GM23338 (cell line): ENCODE results near the gene SEMA4A. TPM values are rescaled to one million over a fixed set of nuclear protein-coding genes. Genes with fewer than 3 reads are reported as not detected.
A peak's percentile ranks its signal among the peaks of the same experiment; 100 is the strongest.
"Not testable (repeated sequence)": the region's sequence is repeated elsewhere in the genome, so short reads cannot be mapped to it uniquely, and the experiment has no call there.

Experiments
- ATAC-seq: fragments of 200-7000 bp; cut with Tn5 transposase; 3 replicates; pipeline ENCODE4 v1.9.1; 2020
- DNase-seq: peaks from one replicate; pipeline ENCODE4 v3.0.0-alpha.2; 2015; ENCODE audit warnings: low spot score
- H2AFZ ChIP-seq: fragments of 200-600 bp; sonication (generic); 2 replicates; pipeline ENCODE4 v1.8.0; 2016; ENCODE audit warnings: antibody characterized with exemption, mild to moderate bottlenecking, moderate library complexity
- H3F3A ChIP-seq: fragments of 200-600 bp; sonication (generic); replicated peaks from 2 replicates; pipeline ENCODE4 v1.8.0; 2017; ENCODE audit warnings: antibody characterized with exemption, mixed run types, low read depth
- H3K27ac ChIP-seq: fragments of 200-600 bp; sonication (generic); 2 replicates; pipeline ENCODE4 v1.6.1; 2016; ENCODE audit warnings: low read depth
- H3K27me3 ChIP-seq: fragments of 200-600 bp; sonication (generic); 2 replicates; pipeline ENCODE4 v1.8.0; 2016; ENCODE audit warnings: mild to moderate bottlenecking, mixed run types, moderate library complexity; ENCODE audit not compliant: insufficient read depth
- H3K36me3 ChIP-seq: fragments of 200-600 bp; sonication (generic); 2 replicates; pipeline ENCODE4 v1.8.0; 2016; ENCODE audit warnings: mild to moderate bottlenecking; ENCODE audit not compliant: insufficient read depth
- H3K4me1 ChIP-seq: fragments of 200-600 bp; sonication (generic); 2 replicates; pipeline ENCODE4 v1.8.0; 2016; ENCODE audit warnings: mild to moderate bottlenecking, moderate library complexity; ENCODE audit not compliant: insufficient read depth
- H3K4me2 ChIP-seq: fragments of 200-600 bp; sonication (generic); 2 replicates; pipeline ENCODE4 v1.7.1; 2017; ENCODE audit warnings: mixed run types
- H3K4me3 ChIP-seq: fragments of 200-600 bp; sonication (generic); 2 replicates; pipeline ENCODE4 v1.6.1; 2016; ENCODE audit warnings: mixed run types
- H3K79me2 ChIP-seq: fragments of 200-600 bp; sonication (generic); replicated peaks from 2 replicates; pipeline ENCODE4 v1.8.0; 2017; ENCODE audit warnings: mild to moderate bottlenecking; ENCODE audit not compliant: insufficient read depth
- H3K9me2 ChIP-seq: fragments of 200-600 bp; sonication (generic); 2 replicates; pipeline ENCODE4 v1.8.0; 2017; ENCODE audit not compliant: insufficient read depth
- H4K20me1 ChIP-seq: fragments of 200-600 bp; sonication (generic); replicated peaks from 2 replicates; pipeline ENCODE4 v1.8.0; 2017; ENCODE audit warnings: mild to moderate bottlenecking; ENCODE audit not compliant: insufficient read depth
- H3K27ac Mint-ChIP-seq: 2 replicates; pipeline ENCODE4 v1.8.0; 2020; ENCODE audit warnings: inconsistent platforms, mild to moderate bottlenecking, moderate library complexity, mixed read lengths
- H3K27me3 Mint-ChIP-seq: 3 replicates; pipeline ENCODE4 v1.8.0; 2022; ENCODE audit warnings: low read depth, mild to moderate bottlenecking, moderate library complexity, mixed read lengths, inconsistent platforms; ENCODE audit not compliant: insufficient read depth, poor library complexity
- H3K36me3 Mint-ChIP-seq: 3 replicates; pipeline ENCODE4 v1.8.0; 2021; ENCODE audit warnings: low read depth, mild to moderate bottlenecking, inconsistent platforms, moderate library complexity, mixed read lengths
- H3K4me1 Mint-ChIP-seq: 3 replicates; pipeline ENCODE4 v1.8.0; 2020; ENCODE audit warnings: mild to moderate bottlenecking, inconsistent platforms, mixed read lengths
- H3K4me3 Mint-ChIP-seq: 3 replicates; pipeline ENCODE4 v1.8.0; 2021; ENCODE audit warnings: moderate library complexity, mild to moderate bottlenecking, inconsistent platforms, mixed read lengths
- H3K9me3 Mint-ChIP-seq: 3 replicates; pipeline ENCODE4 v1.8.0; 2020; ENCODE audit warnings: moderate library complexity, mild to moderate bottlenecking, inconsistent platforms, mixed read lengths
- CREB1 ChIP-seq: fragments of 250-450 bp; sonication (Bioruptor Pico); IDR thresholded peaks from 2 replicates; pipeline ENCODE4 v1.5.0; 2020; ENCODE audit warnings: low read depth, mild to moderate bottlenecking, moderate library complexity
- EZH2 ChIP-seq: fragments of 200-600 bp; sonication (generic); IDR thresholded peaks from one replicate; pipeline ENCODE4 v1.8.0; 2017; ENCODE audit warnings: antibody characterized with exemption, mild to moderate bottlenecking, low read depth; ENCODE audit not compliant: unreplicated experiment
- EZH2phosphoT487 ChIP-seq: fragments of 200-600 bp; sonication (generic); IDR thresholded peaks from one replicate; pipeline ENCODE4 v1.8.1; 2018; ENCODE audit warnings: antibody characterized with exemption; ENCODE audit not compliant: unreplicated experiment
- JUNB ChIP-seq: IDR thresholded peaks from one replicate; pipeline ENCODE4 v1.6.1; 2016; ENCODE audit warnings: antibody characterized with exemption; ENCODE audit not compliant: unreplicated experiment
- NANOG ChIP-seq: IDR thresholded peaks from 2 replicates; pipeline ENCODE4 v1.6.1; 2016; ENCODE audit warnings: antibody characterized with exemption, borderline replicate concordance
- POLR2AphosphoS5 ChIP-seq: IDR thresholded peaks from 2 replicates; pipeline ENCODE4 v1.6.1; 2016; ENCODE audit warnings: antibody characterized with exemption, low read depth
- REST ChIP-seq: IDR thresholded peaks from one replicate; pipeline ENCODE4 v1.6.1; 2018; ENCODE audit warnings: antibody characterized with exemption; ENCODE audit not compliant: unreplicated experiment
- ZNF331 ChIP-seq: fragments of 250-450 bp; sonication (Bioruptor Pico); IDR thresholded peaks from 2 replicates; pipeline ENCODE4 v1.5.0; 2020; ENCODE audit warnings: low read depth, mild to moderate bottlenecking, moderate library complexity
- ZNF462 ChIP-seq: fragments of 250-450 bp; sonication (Bioruptor Pico); IDR thresholded peaks from 2 replicates; pipeline ENCODE4 v1.5.0; 2020; ENCODE audit warnings: mild to moderate bottlenecking, moderate library complexity
- polyA plus RNA-seq: library from polyadenylated mRNA; unstranded; fragments of >200 nt; fragmentation: Nextera tagmentation; extraction: Ambion mirVana; gene quantifications from 2 replicates; pipeline ENCODE4 v1.2.1, GENCODE V29; 2016
- total RNA-seq: library from RNA; depleted of rRNA; stranded (reverse); fragments of >200 nt; shearing (Covaris generic); gene quantifications from 2 replicates; pipeline ENCODE4 v1.2.3, GENCODE V29; 2014

Gene SEMA4A
- total and polyA plus RNA-seq, 2 experiments from 2014 or later = 5.5 to 20.2 TPM

DNA sequence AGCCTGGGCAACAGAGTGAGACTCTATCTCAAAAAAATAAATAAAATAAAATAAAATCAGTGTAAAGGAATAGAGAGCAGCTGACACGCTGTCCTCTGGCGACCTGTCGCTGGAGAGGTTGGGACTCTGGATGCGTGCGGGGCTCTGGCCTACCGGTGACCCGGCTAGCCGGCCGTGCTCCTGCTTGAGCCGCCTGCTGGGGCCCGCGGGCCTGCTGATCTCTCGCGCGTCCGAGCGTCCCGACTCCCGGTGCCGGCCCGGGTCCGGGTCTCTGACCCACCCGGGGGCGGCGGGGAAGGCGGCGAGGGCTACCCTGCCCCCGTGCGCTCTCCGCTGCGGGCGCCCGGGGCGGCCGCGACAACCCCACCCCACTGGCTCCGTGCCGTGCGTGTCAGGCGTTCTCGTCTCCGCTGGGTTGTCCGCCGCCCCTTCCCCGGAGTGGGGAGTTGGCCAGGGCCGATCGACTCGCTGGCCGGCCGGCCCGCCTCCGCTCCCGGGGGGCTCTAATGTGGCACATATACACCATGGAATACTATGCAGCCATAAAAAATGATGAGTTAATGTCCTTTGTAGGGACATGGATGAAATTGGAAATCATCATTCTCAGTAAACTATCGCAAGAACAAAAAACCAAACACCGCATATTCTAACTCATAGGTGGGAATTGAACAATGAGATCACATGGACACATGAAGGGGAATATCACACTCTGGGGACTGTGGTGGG, 63.1 kb downstream of the SEMA4A start:
- ATAC-seq, DNase-seq, H3K27me3 ChIP-seq, H3K4me3 Mint-ChIP-seq, H2AFZ ChIP-seq, H3K9me3 Mint-ChIP-seq, H3K9me2 ChIP-seq, H3K27ac ChIP-seq, H3K4me3 ChIP-seq, H3K27ac Mint-ChIP-seq, H3K36me3 ChIP-seq, H3K4me2 ChIP-seq: not testable (repeated sequence)
- Histone ChIP-seq H3K79me2 (peaks cover 67% of the 10 kb centered on the region), H3F3A (peaks cover 13% of the 10 kb centered on the region; the same call in 1 of the 2 replicates), H4K20me1 (peaks cover 17% of the 10 kb centered on the region; the same call in 1 of the 2 replicates), H3K4me1 (peaks cover 18% of the 10 kb centered on the region)
- peaks cover 15% of the 10 kb centered on the region for H3K4me1 Mint-ChIP-seq
- peaks cover 35% of the 10 kb centered on the region for H3K36me3 Mint-ChIP-seq
- peaks cover 12% of the 10 kb centered on the region for H3K27me3 Mint-ChIP-seq

GRCh38 chr1:156217871-156218270, 64.5 kb downstream of the SEMA4A start:
- no peaks in the 10 kb centered on the region for H3K27me3 ChIP-seq

More at GRCh38 chr1:156217871-156218270, 64.5 kb downstream of the SEMA4A start:
- H3K36me3 ChIP-seq = 0 out of 2 replicates have a peak, but pooled peaks cover 5% of the 10 kb centered on the region
- H3K4me1 ChIP-seq = peaks cover 10% of the 10 kb centered on the region
- no peaks in the 10 kb centered on the region for H3K9me2 ChIP-seq
- Mint-ChIP-seq H3K4me3 (no peak overlapping the region), H3K27ac (0 out of 2 replicates have a peak overlapping the region, but pooled peaks have one; percentile 40), H3K9me3 (no peaks in the 10 kb centered on the region), H3K4me1 (peaks cover 6% of the 10 kb centered on the region), H3K36me3 (peaks cover 46% of the 10 kb centered on the region), H3K27me3 (peaks cover 8% of the 10 kb centered on the region)
- H3F3A ChIP-seq = peaks cover 9% of the 10 kb centered on the region; the same call in 1 of the 2 replicates
- H3K4me2 ChIP-seq = no peak overlapping the region
- ATAC-seq = no peak
- 0 out of 2 replicates have a peak overlapping the region, but pooled peaks have one; percentile 36 for H3K27ac ChIP-seq
- no peak for DNase-seq
- no peak overlapping the region for H2AFZ ChIP-seq
- peaks cover 67% of the 10 kb centered on the region for H3K79me2 ChIP-seq
- H3K4me3 ChIP-seq = no peak overlapping the region
- no peak for TF ChIP-seq REST
- no peak for TF ChIP-seq EZH2
- TF ChIP-seq JUNB = no peak
- TF ChIP-seq NANOG = no peak
- no peak for TF ChIP-seq POLR2AphosphoS5
- TF ChIP-seq ZNF331 (CRISPR knock-in tag) = no peak
- TF ChIP-seq ZNF462 (CRISPR knock-in tag) = no peak
- no peak for TF ChIP-seq CREB1 (CRISPR knock-in tag)
- no peak for TF ChIP-seq EZH2phosphoT487
- peaks cover 17% of the 10 kb centered on the region; the same call in 1 of the 2 replicates for H4K20me1 ChIP-seq
